Measurements from ENCODE around the gene NHLRC4.

DNA sequence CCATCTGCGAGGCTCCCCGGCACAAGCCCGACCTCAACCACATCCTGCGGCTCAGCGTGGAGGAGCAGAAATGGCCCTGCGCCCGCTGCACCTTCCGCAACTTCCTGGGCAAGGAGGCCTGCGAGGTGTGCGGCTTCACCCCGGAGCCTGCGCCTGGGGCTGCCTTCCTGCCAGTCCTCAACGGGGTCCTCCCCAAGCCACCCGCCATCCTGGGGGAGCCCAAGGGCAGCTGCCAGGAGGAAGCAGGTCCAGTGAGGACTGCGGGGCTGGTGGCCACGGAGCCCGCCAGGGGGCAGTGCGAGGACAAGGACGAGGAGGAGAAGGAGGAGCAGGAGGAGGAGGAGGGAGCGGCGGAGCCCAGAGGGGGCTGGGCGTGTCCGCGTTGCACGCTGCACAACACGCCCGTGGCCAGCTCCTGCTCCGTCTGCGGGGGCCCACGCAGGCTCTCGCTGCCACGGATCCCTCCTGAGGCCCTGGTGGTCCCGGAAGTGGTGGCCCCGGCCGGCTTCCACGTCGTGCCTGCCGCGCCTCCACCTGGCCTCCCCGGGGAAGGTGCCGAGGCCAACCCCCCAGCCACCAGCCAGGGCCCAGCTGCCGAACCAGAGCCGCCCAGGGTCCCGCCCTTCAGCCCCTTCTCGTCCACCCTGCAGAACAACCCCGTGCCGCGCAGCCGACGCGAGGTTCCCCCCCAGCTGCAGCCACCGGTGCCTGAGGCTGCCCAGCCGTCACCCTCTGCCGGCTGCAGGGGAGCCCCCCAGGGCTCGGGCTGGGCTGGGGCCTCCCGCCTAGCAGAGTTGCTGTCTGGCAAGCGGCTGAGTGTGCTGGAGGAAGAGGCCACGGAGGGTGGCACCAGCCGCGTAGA, 19.7 kb upstream of the NHLRC4 start:
- TF ChIP-seq CTCF (IDR thresholded peaks at IDR 0.05) (peak; percentile 21 to 58 (median 53)), POLR2A (IDR thresholded peaks at IDR 0.05) (no peak)

Measured in body of pancreas (tissue), 4 donors.